Transverse colon (tissue), 4 donors: ENCODE measurements around the gene TM2D3. TPM values are rescaled to one million over a fixed set of nuclear protein-coding genes. Genes with fewer than 3 reads are reported as not detected.

Source experiments
- DNase-seq: peaks from one replicate; pipeline ENCODE4 v3.0.0-alpha.2; 2019
- H3K27ac ChIP-seq, 4 donors: fragments of 200-600 bp; sonication (generic); 2 replicates each; pipeline ENCODE4 v1.5.1; 2016 to 2018; ENCODE audit warnings: inconsistent platforms in 4 of 4
- H3K27me3 ChIP-seq: fragments of 200-600 bp; sonication (generic); 2 replicates; pipeline ENCODE4 v1.5.1; 2017; ENCODE audit warnings: inconsistent platforms
- H3K36me3 ChIP-seq, 4 donors: fragments of 200-600 bp; sonication (generic); 2 replicates each; pipeline ENCODE4 v1.5.1; 2017 to 2019; ENCODE audit warnings: inconsistent platforms in 4 of 4
- H3K4me1 ChIP-seq, 4 donors: fragments of 200-600 bp; sonication (generic); 2 replicates each; pipeline ENCODE4 v1.5.1; 2017 to 2020; ENCODE audit warnings: inconsistent platforms in 4 of 4
- H3K4me3 ChIP-seq, 4 donors: fragments of 200-600 bp; sonication (generic); 1 replicate in 1 of 4; 2 replicates in 3 of 4; pipeline versions ENCODE4 v1.5.1 to v1.6.1; 2017 to 2019; ENCODE audit warnings: inconsistent platforms in 4 of 4
- H3K9me3 ChIP-seq, 2 donors: fragments of 200-600 bp; sonication (generic); 2 replicates each; pipeline ENCODE4 v1.5.1; 2017 to 2019; ENCODE audit warnings: inconsistent platforms in 2 of 2
- EP300 ChIP-seq: sonication (generic); formaldehyde crosslinking; IDR thresholded peaks from one replicate; pipeline ENCODE4 v1.6.1; 2017; ENCODE audit warnings: antibody characterized with exemption, low read depth
- POLR2A ChIP-seq: fragments of 450-650 bp; IDR thresholded peaks from one replicate; pipeline ENCODE4 v1.6.1; 2016; ENCODE audit warnings: antibody characterized with exemption, mild to moderate bottlenecking, moderate library complexity
- POLR2AphosphoS5 ChIP-seq, 3 donors: sonication (generic); formaldehyde crosslinking; IDR thresholded peaks; one replicate each; pipeline ENCODE4 v1.6.1; 2016; ENCODE audit warnings: antibody characterized with exemption in 3 of 3
- WGBS, 2 donors: methylation state at CpG; one replicate each; pipeline ENCODE4 v1.1.5; 2018; ENCODE audit warnings: low coverage in 1 of 2; 5-methylcytosine and 5-hydroxymethylcytosine counted together
- in situ Hi-C, 4 donors: fragments of 200-750 bp; cut with MboI; loops; one replicate each; pipeline versions ENCODE4 v1.15.0 to v1.15.1; 2017; ENCODE audit warnings: low sequenced_read_pairs in 3 of 4, low pct_ligation_motif_present in 1 of 4, low pct_unique_long_range_greater_than_20kb in 1 of 4
- intact Hi-C: fragments of 100-400 bp; cut with DNase I; formaldehyde crosslinking; loops from one replicate; pipeline ENCODE4 v1.15.1; 2023; ENCODE audit warnings: low total_unique reads
- total RNA-seq, 4 donors: library from RNA; depleted of rRNA; stranded (reverse); fragments of >200 nt; gene quantifications; one replicate each; pipeline ENCODE4 v1.1.0, GENCODE V29; 2016
- TF ChIP-seq, protein P1 (sequence below), 5 experiments: fragments of 200-600 bp in 3 of 5; fragments of 450-650 bp in 2 of 5; sonication (generic) in 3 of 5; IDR thresholded peaks; 1 replicate in 2 of 5; 2 replicates in 3 of 5; pipeline ENCODE4 v1.5.1; 2016 to 2017; ENCODE audit warnings: antibody characterized with exemption in 5 of 5, inconsistent platforms in 3 of 5, mild to moderate bottlenecking in 2 of 5, moderate library complexity in 1 of 5

TM2D3 gene
- total RNA-seq, 4 donors from 2014 or later, result 13.8 to 46.4 (median 33.6) TPM

DNA sequence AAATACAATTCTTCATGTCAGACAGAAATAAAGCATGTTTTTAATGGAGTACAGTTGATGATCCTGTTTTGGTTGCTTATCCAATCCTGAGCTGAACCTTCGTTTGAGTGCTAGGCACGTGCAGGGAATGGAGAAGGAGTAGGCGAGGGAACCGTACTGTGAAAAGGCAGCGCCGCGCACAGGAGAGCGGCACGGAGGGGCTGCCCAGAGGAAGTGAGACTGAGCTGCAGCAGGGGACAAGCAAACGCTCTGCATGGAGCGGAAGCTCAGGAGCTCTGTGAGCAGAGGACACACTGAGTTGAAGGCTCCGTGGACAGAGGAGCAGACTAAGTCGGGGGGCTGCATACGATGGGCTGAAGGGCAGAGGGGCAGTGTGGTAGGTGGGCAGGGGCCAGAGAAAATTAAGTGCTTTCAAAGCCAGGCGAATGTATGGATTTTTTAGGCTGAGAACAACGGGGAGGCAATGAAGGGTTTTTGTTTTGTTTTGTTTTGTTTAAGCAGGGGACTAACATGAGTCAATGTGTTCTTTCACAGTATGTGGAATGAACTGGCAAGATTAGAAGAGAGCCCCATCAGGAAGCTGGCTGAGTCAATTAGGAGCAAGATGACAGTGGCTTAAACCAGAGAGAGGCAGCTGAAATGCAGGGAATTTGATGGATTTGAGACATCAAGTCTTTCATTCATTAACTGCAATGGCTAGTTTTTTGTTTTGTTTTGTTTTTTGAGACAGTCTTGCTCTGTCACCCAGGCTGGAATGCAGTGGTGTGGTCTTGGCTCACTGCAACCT lies 23.8 kb upstream of the TM2D3 start:
- Histone ChIP-seq H3K4me3 (no peak overlapping the region), H3K36me3 (peaks cover 0 to 26% (median 11%) of the 10 kb centered on the region in 4 donors), H3K27ac (no peak overlapping the region), H3K9me3 (no peaks in the 10 kb centered on the region), H3K4me1 (no peaks in the 10 kb centered on the region), H3K27me3 (no peaks in the 10 kb centered on the region)
- in situ Hi-C loops, result no loop called here
- TF ChIP-seq, protein P1, sequence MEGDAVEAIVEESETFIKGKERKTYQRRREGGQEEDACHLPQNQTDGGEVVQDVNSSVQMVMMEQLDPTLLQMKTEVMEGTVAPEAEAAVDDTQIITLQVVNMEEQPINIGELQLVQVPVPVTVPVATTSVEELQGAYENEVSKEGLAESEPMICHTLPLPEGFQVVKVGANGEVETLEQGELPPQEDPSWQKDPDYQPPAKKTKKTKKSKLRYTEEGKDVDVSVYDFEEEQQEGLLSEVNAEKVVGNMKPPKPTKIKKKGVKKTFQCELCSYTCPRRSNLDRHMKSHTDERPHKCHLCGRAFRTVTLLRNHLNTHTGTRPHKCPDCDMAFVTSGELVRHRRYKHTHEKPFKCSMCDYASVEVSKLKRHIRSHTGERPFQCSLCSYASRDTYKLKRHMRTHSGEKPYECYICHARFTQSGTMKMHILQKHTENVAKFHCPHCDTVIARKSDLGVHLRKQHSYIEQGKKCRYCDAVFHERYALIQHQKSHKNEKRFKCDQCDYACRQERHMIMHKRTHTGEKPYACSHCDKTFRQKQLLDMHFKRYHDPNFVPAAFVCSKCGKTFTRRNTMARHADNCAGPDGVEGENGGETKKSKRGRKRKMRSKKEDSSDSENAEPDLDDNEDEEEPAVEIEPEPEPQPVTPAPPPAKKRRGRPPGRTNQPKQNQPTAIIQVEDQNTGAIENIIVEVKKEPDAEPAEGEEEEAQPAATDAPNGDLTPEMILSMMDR (IDR thresholded peaks at IDR 0.05), result no peak
- no peak for TF ChIP-seq EP300
- no peak for TF ChIP-seq POLR2AphosphoS5 (IDR thresholded peaks at IDR 0.05)
- TF ChIP-seq POLR2A, result no peak
- intact Hi-C loops, result no loop called here
- DNase-seq, result no peak
- WGBS, 2 donors, result 73 to 78% methylated on average over 10 to 16 of the region's 16 CpGs

DNA sequence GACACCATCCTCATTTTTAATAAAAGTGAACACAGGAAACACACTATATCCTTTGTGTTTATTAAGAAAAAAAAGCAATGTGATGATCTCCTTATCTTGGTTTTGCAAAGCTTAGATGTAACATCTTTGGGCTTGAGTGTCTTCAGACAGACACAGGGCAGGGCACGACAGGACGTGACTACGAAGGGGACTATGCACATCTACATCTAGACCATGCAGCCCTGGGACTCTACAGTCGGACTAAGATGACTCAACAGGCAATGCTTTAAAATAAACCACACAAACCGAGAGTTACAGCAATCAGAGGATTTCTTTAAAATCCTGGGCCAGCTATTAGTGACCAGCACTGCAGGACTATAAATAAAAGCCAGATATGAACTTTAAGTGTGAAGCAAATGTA lies 22.8 kb upstream of the TM2D3 start:
- Histone ChIP-seq H3K9me3 (no peaks in the 10 kb centered on the region), H3K36me3 (peaks cover 0 to 32% (median 11%) of the 10 kb centered on the region in 4 donors), H3K27ac (no peak overlapping the region), H3K27me3 (no peaks in the 10 kb centered on the region), H3K4me3 (no peak overlapping the region), H3K4me1 (no peaks in the 10 kb centered on the region)
- intact Hi-C loops (no loop called here), in situ Hi-C loops (no loop called here)
- DNase-seq, result no peak
- 77 to 81% methylated on average over 4 to 5 of the region's 5 CpGs for WGBS, 2 donors
- TF ChIP-seq EP300, result no peak
- no peak for TF ChIP-seq POLR2A

DNA sequence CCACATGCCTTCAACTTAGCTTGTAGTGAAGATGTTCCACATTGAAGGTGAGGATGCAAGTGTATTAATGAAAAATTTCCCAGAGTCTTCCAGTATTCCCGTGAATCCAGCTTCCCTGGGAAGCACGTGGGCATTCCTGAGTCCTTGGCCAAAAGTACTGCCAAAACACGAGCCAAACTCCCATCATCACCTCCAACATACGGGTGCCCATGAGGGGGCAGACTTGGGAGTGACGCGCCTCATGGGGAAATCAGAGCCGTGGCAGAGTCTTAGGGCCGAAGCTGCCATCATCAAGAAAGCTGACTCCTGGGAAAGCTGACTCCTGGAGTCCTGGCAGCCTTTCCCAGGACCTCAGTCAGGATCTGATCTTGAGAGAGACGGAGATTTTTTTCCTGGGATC lies 20.1 kb upstream of the TM2D3 start:
- DNase-seq, result no peak
- peaks cover 0 to 32% (median 11%) of the 10 kb centered on the region in 4 donors for H3K36me3 ChIP-seq
- in situ Hi-C loops, result no loop called here

DNA sequence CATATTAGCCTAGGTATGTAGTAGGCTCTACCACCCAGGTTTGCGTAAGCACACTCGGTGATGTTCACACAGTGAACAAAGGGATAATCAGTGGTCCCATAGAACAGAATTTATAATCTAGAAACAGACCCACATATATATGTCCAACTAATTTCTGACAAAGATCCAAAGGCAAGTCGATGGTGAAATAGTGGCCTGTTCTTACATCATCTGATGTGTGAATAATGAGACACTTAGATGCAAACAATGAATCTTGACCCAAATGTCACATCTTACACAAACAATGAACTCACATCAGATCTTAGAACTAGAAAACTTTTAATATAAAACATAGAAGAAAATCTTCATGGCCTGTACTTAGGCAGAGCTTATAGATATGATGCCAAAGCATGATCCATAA lies 17.6 kb upstream of the TM2D3 start:
- H3K9me3 ChIP-seq, result no peaks in the 10 kb centered on the region
- in situ Hi-C loops, result no loop called here

More for the DNA sequence above, 20.1 kb upstream of the TM2D3 start:
- Histone ChIP-seq H3K9me3 (no peaks in the 10 kb centered on the region), H3K27ac (no peak overlapping the region), H3K4me3 (no peak overlapping the region), H3K27me3 (no peaks in the 10 kb centered on the region), H3K4me1 (no peaks in the 10 kb centered on the region)
- TF ChIP-seq EP300, result no peak
- TF ChIP-seq, protein P1 (IDR thresholded peaks at IDR 0.05), result no peak
- intact Hi-C loops, result no loop called here
- WGBS, 2 donors, result 89 to 92% methylated on average over 2 to 9 of the region's 9 CpGs

More for the DNA sequence above, 17.6 kb upstream of the TM2D3 start:
- Histone ChIP-seq H3K36me3 (peaks cover 0 to 27% (median 8%) of the 10 kb centered on the region in 4 donors), H3K4me3 (no peak overlapping the region), H3K27ac (no peak overlapping the region), H3K4me1 (no peaks in the 10 kb centered on the region), H3K27me3 (no peaks in the 10 kb centered on the region)
- TF ChIP-seq EP300, result no peak
- no peak for TF ChIP-seq POLR2AphosphoS5 (IDR thresholded peaks at IDR 0.05)
- no peak for TF ChIP-seq POLR2A
- TF ChIP-seq, protein P1 (IDR thresholded peaks at IDR 0.05), result no peak
- no peak for DNase-seq
- 92 to 94% methylated on average over 3 of the region's 3 CpGs for WGBS, 2 donors
- intact Hi-C loops, result no loop called here
